HCT116 (cell line): ENCODE results near the gene THAP10. TPM values are rescaled to one million over a fixed set of nuclear protein-coding genes. Genes with fewer than 3 reads are reported as not detected.

Experiments
- ATAC-seq: fragments of 200-7000 bp; cut with Tn5 transposase; 2 replicates; pipeline ENCODE4 v1.9.1; 2020; ENCODE audit warnings: mild to moderate bottlenecking, moderate library complexity
- BruUV-seq: library from RNA; stranded (reverse); fragments of 400-500 nt; replicated peaks from 2 replicates; lab custom pipeline; 2021; lab: Mats Ljungman, UMichigan
- CTCF ChIA-PET: fragments of 300-600 bp; sonication (Branson Sonifier 250); formaldehyde crosslinking; loops from one replicate; lab custom pipeline; 2021; ENCODE audit warnings: antibody characterized with exemption; lab: Charles Lee
- POLR2A ChIA-PET: fragments of 300-600, 350-600 bp; sonication (Branson Sonifier 250); formaldehyde crosslinking; loops from one replicate; lab custom pipeline; 2021; ENCODE audit warnings: antibody characterized with exemption; lab: Charles Lee
- RAD21 ChIA-PET, 2 experiments: fragments of 300-600 bp; sonication (Branson Sonifier 250); formaldehyde crosslinking; loops; one replicate each; lab custom pipeline; 2023; ENCODE audit warnings: low total read pairs in 2 of 2; ENCODE audit not compliant: uncharacterized antibody in 2 of 2, unreplicated experiment in 2 of 2, low non-redundant PET in 1 of 2; lab: Charles Lee
- DNase-seq: peaks from one replicate; pipeline ENCODE4 v3.0.0-alpha.2; 2010; ENCODE audit warnings: low read depth, low spot score
- H2AFZ ChIP-seq: fragments of 200-600 bp; shearing (Covaris generic), sonication (generic); 2 replicates; pipeline ENCODE4 v1.6.1; 2017; ENCODE audit warnings: low read depth, mixed run types, mixed read lengths, antibody characterized with exemption, low read length; ENCODE audit not compliant: poor library complexity, severe bottlenecking
- H3K27ac ChIP-seq: 2 replicates; pipeline ENCODE4 v1.5.1; 2012; ENCODE audit warnings: low read depth, low read length
- H3K27me3 ChIP-seq: fragments of 200-600 bp; sonication (generic); 2 replicates; pipeline ENCODE4 v1.6.1; 2016; ENCODE audit warnings: mixed run types, low read length, mixed read lengths; ENCODE audit not compliant: insufficient read depth
- H3K36me3 ChIP-seq, 2 experiments: fragments of 200-500 bp in 1 of 2; fragments of 200-600 bp in 1 of 2; sonication (Bioruptor generic) in 1 of 2; sonication (generic) in 1 of 2; 2 replicates each; pipeline versions ENCODE4 v1.5.1 to v1.6.1; 2014 to 2016; ENCODE audit warnings: low read length in 2 of 2, inconsistent platforms in 1 of 2, mixed read lengths in 1 of 2, mixed run types in 1 of 2; ENCODE audit not compliant: insufficient read depth in 2 of 2, control insufficient read depth in 1 of 2
- H3K4me1 ChIP-seq, 2 experiments: fragments of 200-600 bp in 1 of 2; sonication (generic) in 1 of 2; 2 replicates each; pipeline versions ENCODE4 v1.5.1 to v1.6.1; 2012 to 2017; ENCODE audit warnings: low read length in 2 of 2, inconsistent platforms in 1 of 2, mild to moderate bottlenecking in 1 of 2, mixed read lengths in 1 of 2, mixed run types in 1 of 2, moderate library complexity in 1 of 2; ENCODE audit not compliant: insufficient read depth in 2 of 2, control insufficient read depth in 1 of 2
- H3K4me2 ChIP-seq: fragments of 200-600 bp; sonication (generic); 2 replicates; pipeline ENCODE4 v1.6.1; 2017; ENCODE audit warnings: mixed run types, low read length, mixed read lengths
- H3K4me3 ChIP-seq, 2 experiments: fragments of 200-600 bp in 1 of 2; sonication (generic) in 1 of 2; replicated peaks in 1 of 2; 2 replicates each; pipeline ENCODE4 v1.5.1; 2011 to 2016; ENCODE audit warnings: low read length in 2 of 2, control low read depth in 1 of 2, low read depth in 1 of 2, mild to moderate bottlenecking in 1 of 2, mixed read lengths in 1 of 2, mixed run types in 1 of 2
- H3K79me2 ChIP-seq: fragments of 200-600 bp; sonication (generic); 2 replicates; pipeline ENCODE4 v1.6.1; 2017; ENCODE audit warnings: mild to moderate bottlenecking, mixed run types, low read length, moderate library complexity, mixed read lengths; ENCODE audit not compliant: insufficient read depth
- H3K9ac ChIP-seq: fragments of 200-600 bp; sonication (generic); 2 replicates; pipeline ENCODE4 v1.6.1; 2016; ENCODE audit warnings: low read length, mixed read lengths
- H3K9me2 ChIP-seq: fragments of 200-600 bp; sonication (generic), shearing (Covaris generic); 2 replicates; pipeline ENCODE4 v1.6.1; 2017; ENCODE audit warnings: mixed run types, mild to moderate bottlenecking, moderate library complexity; ENCODE audit not compliant: insufficient read depth
- H3K9me3 ChIP-seq, 2 experiments: fragments of 200-500 bp in 1 of 2; fragments of 200-600 bp in 1 of 2; sonication (Bioruptor generic) in 1 of 2; sonication (generic) in 1 of 2; 2 replicates each; pipeline ENCODE4 v1.6.1; 2014 to 2017; ENCODE audit warnings: low read length in 2 of 2, mixed read lengths in 2 of 2, inconsistent platforms in 1 of 2, low read depth in 1 of 2, mild to moderate bottlenecking in 1 of 2, mixed run types in 1 of 2, moderate library complexity in 1 of 2; ENCODE audit not compliant: control insufficient read depth in 1 of 2, insufficient read depth in 1 of 2
- H4K20me1 ChIP-seq: fragments of 200-600 bp; sonication (generic), shearing (Covaris generic); 2 replicates; pipeline ENCODE4 v1.6.1; 2017; ENCODE audit warnings: mixed run types, mild to moderate bottlenecking, moderate library complexity; ENCODE audit not compliant: insufficient read depth
- ATF3 ChIP-seq: IDR thresholded peaks from 2 replicates; pipeline ENCODE4 v1.6.1; 2012
- CBX3 ChIP-seq: IDR thresholded peaks from 2 replicates; pipeline ENCODE4 v1.6.1; 2012; ENCODE audit warnings: low read depth
- CEBPB ChIP-seq: IDR thresholded peaks from 2 replicates; pipeline ENCODE4 v1.6.1; 2012; ENCODE audit warnings: low read depth
- EGR1 ChIP-seq: IDR thresholded peaks from 2 replicates; pipeline ENCODE4 v1.6.1; 2012; ENCODE audit warnings: low read depth
- ELF1 ChIP-seq: IDR thresholded peaks from 2 replicates; pipeline ENCODE4 v1.6.1; 2012; ENCODE audit warnings: low read depth, borderline replicate concordance
- EZH2 ChIP-seq: fragments of 200-600 bp; sonication (generic); IDR thresholded peaks from 2 replicates; pipeline ENCODE4 v1.6.1; 2017; ENCODE audit warnings: antibody characterized with exemption, mixed run types
- EZH2phosphoT487 ChIP-seq: fragments of 200-600 bp; IDR thresholded peaks from 2 replicates; pipeline ENCODE4 v1.6.1; 2018; ENCODE audit warnings: antibody characterized with exemption, borderline replicate concordance
- JUND ChIP-seq: IDR thresholded peaks from 2 replicates; pipeline ENCODE4 v1.6.1; 2012
- POLR2A ChIP-seq: IDR thresholded peaks from 2 replicates; pipeline ENCODE4 v1.7.0; 2011; ENCODE audit warnings: borderline replicate concordance; ENCODE audit not compliant: insufficient read depth, insufficient read length; ENCODE audit errors: extremely low read depth
- POLR2AphosphoS5 ChIP-seq: IDR thresholded peaks from 2 replicates; pipeline ENCODE4 v1.6.1; 2011; ENCODE audit warnings: mild to moderate bottlenecking, low read depth, low read length, moderate library complexity
- SRF ChIP-seq: IDR thresholded peaks from 2 replicates; pipeline ENCODE4 v1.6.1; 2012; ENCODE audit warnings: low read depth
- TCF7L2 ChIP-seq: IDR thresholded peaks from 2 replicates; pipeline ENCODE4 v1.7.0; 2011; ENCODE audit warnings: borderline replicate concordance, inconsistent platforms; ENCODE audit not compliant: insufficient read depth, insufficient read length; ENCODE audit errors: extremely low read depth
- YY1 ChIP-seq: IDR thresholded peaks from 2 replicates; pipeline ENCODE4 v1.6.1; 2011; ENCODE audit warnings: low read length, low read depth, moderate library complexity, mild to moderate bottlenecking; ENCODE audit not compliant: insufficient replicate concordance; ENCODE audit errors: extremely low read depth
- ZBTB33 ChIP-seq: IDR thresholded peaks from 2 replicates; pipeline ENCODE4 v1.6.1; 2011; ENCODE audit warnings: mild to moderate bottlenecking, low read length, moderate library complexity; ENCODE audit not compliant: insufficient replicate concordance; ENCODE audit errors: extremely low read depth
- ZFX ChIP-seq: fragments of 450-650 bp; IDR thresholded peaks from 2 replicates; pipeline ENCODE4 v1.6.1; 2017
- ZNF274 ChIP-seq: fragments of 200-500 bp; sonication (Bioruptor generic); IDR thresholded peaks from 2 replicates; pipeline ENCODE4 v1.6.1; 2014; ENCODE audit warnings: mild to moderate bottlenecking, low read depth, low read length, inconsistent platforms
- intact Hi-C: fragments of 100-400 bp; cut with micrococcal nuclease; formaldehyde crosslinking; loops from 2 replicates; pipeline ENCODE4 v1.10.0; 2022
- total RNA-seq: library from RNA; stranded (reverse); gene quantifications from one replicate; pipeline ENCODE4 v1.2.1, GENCODE V29; 2021; ENCODE audit not compliant: unreplicated experiment

THAP10 gene
- total RNA-seq, 1 experiment from 2014 or later, result 2.8 TPM

- intact Hi-C loops, result no loop called here
- BruUV-seq, result no TSS peak
- no peaks in the 10 kb centered on the region for H3K9me3 ChIP-seq
- H3K36me3 ChIP-seq, result no peaks in the 10 kb centered on the region
- RAD21 ChIA-PET, result interaction anchor here in 1 of 2 experiments (0.7 kb wide), 1 partner anchor 99 kb away, joined by 5 read pairs; no protein-coding TSS in a partner anchor
- no peak overlapping the region for H3K27ac ChIP-seq
- H2AFZ ChIP-seq, result no peak overlapping the region
- H3K4me1 ChIP-seq, result peaks cover 0 to 10% of the 10 kb centered on the region in 2 experiments; a peak in 2 of 4 replicates
- H3K4me2 ChIP-seq, result peak overlapping the region; percentile 24; the same call in 1 of the 2 replicates
- no peak overlapping the region for H3K4me3 ChIP-seq
- no peak overlapping the region for H3K9ac ChIP-seq
- ATAC-seq (no peak), DNase-seq (no peak)
- POLR2A ChIA-PET, result no interaction called here
- CTCF ChIA-PET, result no interaction called here
- H3K79me2 ChIP-seq, result no peaks in the 10 kb centered on the region
- no peaks in the 10 kb centered on the region for H4K20me1 ChIP-seq
- no peaks in the 10 kb centered on the region for H3K27me3 ChIP-seq
- TF ChIP-seq TCF7L2 (no peak), ELF1 (no peak), CBX3 (no peak), YY1 (no peak), POLR2AphosphoS5 (no peak), ZNF274 (no peak), CEBPB (no peak), SRF (no peak), EZH2phosphoT487 (no peak), EZH2 (no peak), ZFX (no peak)
- TF ChIP-seq, all 23 proteins: peak for 0
- H3K9me2 ChIP-seq, result no peaks in the 10 kb centered on the region
Observed at GRCh38 chr15:70932397-70932796, 40.2 kb upstream of the THAP10 start.

GRCh38 chr15:70931821-70932220, 39.6 kb upstream of the THAP10 start:
- peaks cover 0 to 10% of the 10 kb centered on the region in 2 experiments; a peak in 2 of 4 replicates for H3K4me1 ChIP-seq
- ChIA-PET CTCF (no interaction called here), RAD21 (interaction anchor here in 1 of 2 experiments (0.7 kb wide), 1 partner anchor 100 kb away, joined by 5 read pairs; no protein-coding TSS in a partner anchor), POLR2A (no interaction called here)
- no peak for ATAC-seq
- H3K4me3 ChIP-seq, result no peak overlapping the region
- H2AFZ ChIP-seq, result no peak overlapping the region
- no peaks in the 10 kb centered on the region for H4K20me1 ChIP-seq
- DNase-seq, result no peak
- intact Hi-C loops, result no loop called here
- H3K27me3 ChIP-seq, result no peaks in the 10 kb centered on the region
- no peaks in the 10 kb centered on the region for H3K9me2 ChIP-seq
- BruUV-seq, result no TSS peak
- no peak overlapping the region for H3K27ac ChIP-seq
- peak overlapping the region; percentile 24; the same call in 1 of the 2 replicates for H3K4me2 ChIP-seq
- no peaks in the 10 kb centered on the region for H3K9me3 ChIP-seq
- no peak overlapping the region for H3K9ac ChIP-seq
- no peaks in the 10 kb centered on the region for H3K36me3 ChIP-seq
- no peaks in the 10 kb centered on the region for H3K79me2 ChIP-seq
- TF ChIP-seq ZBTB33 (no peak), YY1 (no peak), ZNF274 (no peak), CBX3 (no peak), EZH2phosphoT487 (no peak), ELF1 (no peak), POLR2A (no peak), ATF3 (no peak), EZH2 (no peak), CEBPB (no peak), POLR2AphosphoS5 (no peak), EGR1 (no peak), TCF7L2 (no peak), JUND (no peak)
